GM12878 (cell line): ENCODE measurements around the gene PLPP6. TPM values are rescaled to one million over a fixed set of nuclear protein-coding genes. Genes with fewer than 3 reads are reported as not detected.

ENCODE experiments used
- ATAC-seq: fragments of 200-7000 bp; cut with Tn5 transposase; 3 replicates; pipeline ENCODE4 v1.9.1; 2020; ENCODE audit warnings: mild to moderate bottlenecking, moderate library complexity
- BruUV-seq: library from RNA; stranded (reverse); fragments of 400-500 nt; replicated peaks from 2 replicates; lab custom pipeline; 2021; lab: Mats Ljungman, UMichigan
- CTCF ChIA-PET: fragments of 300-600 bp; sonication (Branson Sonifier 250); formaldehyde crosslinking; extraction: SDS; loops from one replicate; lab custom pipeline; 2021; ENCODE audit warnings: inconsistent platforms; lab: Yijun Ruan, JAX
- POLR2A ChIA-PET: fragments of 350-600 bp; formaldehyde crosslinking; extraction: SDS; loops from one replicate; lab custom pipeline; 2021; ENCODE audit warnings: inconsistent platforms; lab: Charles Lee
- RAD21 ChIA-PET: fragments of 300-600 bp; sonication (Branson Sonifier 250); formaldehyde crosslinking; loops from one replicate; lab custom pipeline; 2023; ENCODE audit warnings: antibody characterized with exemption; ENCODE audit not compliant: unreplicated experiment; lab: Charles Lee
- SMC1A ChIA-PET: fragments of 300-600 bp; sonication (Branson Sonifier 250); formaldehyde crosslinking; loops from one replicate; lab custom pipeline; 2023; ENCODE audit not compliant: unreplicated experiment, uncharacterized antibody; lab: Charles Lee
- DNase-seq: peaks from one replicate; pipeline ENCODE4 v3.0.0-alpha.2; 2011; ENCODE audit warnings: low read depth, low spot score
- FAIRE-seq: peaks from 3 replicates; lab custom pipeline; 2011; peaks lifted over from hg19 to GRCh38; lab: Jason Lieb, UNC
- H2AFZ ChIP-seq: 2 replicates; pipeline ENCODE4 v1.6.0; 2011; ENCODE audit warnings: low read depth, low read length, control low read depth; ENCODE audit not compliant: control insufficient read depth
- H3K27ac ChIP-seq: 2 replicates; pipeline ENCODE4 v1.5.1; 2011; ENCODE audit warnings: control low read depth; ENCODE audit not compliant: control insufficient read depth, insufficient read depth
- H3K27me3 ChIP-seq, 2 experiments: replicated peaks in 1 of 2; 2 replicates each; pipeline versions ENCODE4 v1.6.0 to v1.6.1; 2011; ENCODE audit warnings: low read length in 1 of 2; ENCODE audit not compliant: control insufficient read depth in 2 of 2, insufficient read depth in 2 of 2
- H3K36me3 ChIP-seq, 2 experiments: 2 replicates each; pipeline ENCODE4 v1.5.1; 2011; ENCODE audit warnings: low read length in 1 of 2; ENCODE audit not compliant: control insufficient read depth in 2 of 2, insufficient read depth in 2 of 2
- H3K4me1 ChIP-seq: 2 replicates; pipeline ENCODE4 v1.6.1; 2011; ENCODE audit warnings: mild to moderate bottlenecking, low read length, moderate library complexity, mixed read lengths; ENCODE audit not compliant: control insufficient read depth, insufficient read depth
- H3K4me2 ChIP-seq: 2 replicates; pipeline ENCODE4 v1.6.0; 2011; ENCODE audit warnings: control low read depth; ENCODE audit not compliant: control insufficient read depth, insufficient read depth
- H3K4me3 ChIP-seq: fragments of 200-600 bp; sonication (generic); 2 replicates; pipeline ENCODE4 v1.5.1; 2016
- H3K79me2 ChIP-seq: 2 replicates; pipeline ENCODE4 v1.6.0; 2011; ENCODE audit warnings: low read length; ENCODE audit not compliant: control insufficient read depth, insufficient read depth
- H3K9ac ChIP-seq: 2 replicates; pipeline ENCODE4 v1.8.0; 2011; ENCODE audit warnings: low read length, control low read depth, mixed read lengths; ENCODE audit not compliant: control insufficient read depth, insufficient read depth
- H3K9me3 ChIP-seq: replicated peaks from 3 replicates; pipeline ENCODE4 v1.5.1; 2011; ENCODE audit warnings: mild to moderate bottlenecking, low read length; ENCODE audit not compliant: control insufficient read depth, insufficient read depth
- H4K20me1 ChIP-seq: 2 replicates; pipeline ENCODE4 v1.6.0; 2011; ENCODE audit not compliant: control insufficient read depth, insufficient read depth
- ATF7 ChIP-seq: fragments of 450-650 bp; IDR thresholded peaks from 2 replicates; pipeline ENCODE4 v1.6.1; 2016; ENCODE audit warnings: low read depth, mild to moderate bottlenecking
- CREB1 ChIP-seq: IDR thresholded peaks from 2 replicates; pipeline ENCODE4 v1.6.1; 2012; ENCODE audit warnings: low read depth, mild to moderate bottlenecking, inconsistent platforms
- CREM ChIP-seq: IDR thresholded peaks from 2 replicates; pipeline ENCODE4 v1.6.1; 2014; ENCODE audit warnings: antibody characterized with exemption, low read depth
- EGR1 ChIP-seq, 2 experiments: IDR thresholded peaks; 1 replicate in 1 of 2; 2 replicates in 1 of 2; pipeline ENCODE4 v1.6.1; 2011 to 2012; ENCODE audit warnings: low read depth in 2 of 2, low read length in 2 of 2, borderline replicate concordance in 1 of 2, mild to moderate bottlenecking in 1 of 2, moderate library complexity in 1 of 2
- IKZF1 ChIP-seq: fragments of 450-650 bp; conservative IDR thresholded peaks from 2 replicates; pipeline ENCODE4 v1.6.1; 2017; ENCODE audit warnings: antibody characterized with exemption, mild to moderate bottlenecking
- JUNB ChIP-seq: IDR thresholded peaks from 2 replicates; pipeline ENCODE4 v1.6.1; 2016; ENCODE audit warnings: antibody characterized with exemption, mild to moderate bottlenecking
- LARP7 ChIP-seq: fragments of 450-650 bp; IDR thresholded peaks from 2 replicates; pipeline ENCODE4 v1.6.1; 2017; ENCODE audit warnings: mild to moderate bottlenecking
- NR2F1 ChIP-seq: fragments of 450-650 bp; conservative IDR thresholded peaks from 2 replicates; pipeline ENCODE4 v1.6.1; 2017; ENCODE audit warnings: mild to moderate bottlenecking
- POLR2AphosphoS5 ChIP-seq: IDR thresholded peaks from 2 replicates; pipeline ENCODE4 v1.6.1; 2011; ENCODE audit warnings: mild to moderate bottlenecking, low read length, inconsistent platforms
- SMAD1 ChIP-seq: fragments of 450-650 bp; IDR thresholded peaks from 2 replicates; pipeline ENCODE4 v1.6.1; 2018; ENCODE audit warnings: mild to moderate bottlenecking, low read depth; ENCODE audit not compliant: partially characterized antibody
- SMAD5 ChIP-seq: IDR thresholded peaks from 2 replicates; pipeline ENCODE4 v1.6.1; 2016; ENCODE audit warnings: antibody characterized with exemption, low read depth
- SRF ChIP-seq, 2 experiments: IDR thresholded peaks; 2 replicates each; pipeline ENCODE4 v1.6.1; 2011; ENCODE audit warnings: low read depth in 2 of 2, low read length in 2 of 2, mild to moderate bottlenecking in 1 of 2, moderate library complexity in 1 of 2
- ZBED1 ChIP-seq: IDR thresholded peaks from 2 replicates; pipeline ENCODE4 v1.6.1; 2016; ENCODE audit warnings: borderline replicate concordance
- ZNF622 ChIP-seq: fragments of 450-650 bp; IDR thresholded peaks from 2 replicates; pipeline ENCODE4 v1.6.1; 2017; ENCODE audit warnings: mild to moderate bottlenecking, inconsistent platforms
- WGBS: methylation state at CpG from one replicate; pipeline ENCODE4 v1.1.6; 2016; ENCODE audit warnings: low lambda C conversion rate; ENCODE audit not compliant: insufficient replicate concordance, insufficient coverage; ENCODE audit errors: missing lambda C conversion rate; 5-methylcytosine and 5-hydroxymethylcytosine counted together
- in situ Hi-C: fragments of 300-500 bp; cut with MboI; formaldehyde crosslinking; loops from 9 replicates; pipeline ENCODE4 v1.14.3; 2018; ENCODE audit warnings: mixed read lengths
- intact Hi-C: fragments of 100-400 bp; cut with micrococcal nuclease; formaldehyde crosslinking; loops from one replicate; pipeline ENCODE4 v1.14.2; 2022; ENCODE audit not compliant: unreplicated experiment
- polyA plus RNA-seq, 11 experiments: library from polyadenylated mRNA; depleted of rRNA in 4 of 11; unstranded in 6 of 11; stranded (reverse) in 5 of 11; fragments of >200 nt; fragmentation: Nextera tagmentation in 4 of 11; fragmentation: Illumina TruSeq in 1 of 11; extraction: Ambion mirVana in 4 of 11; extraction: Trizol in 1 of 11; gene quantifications; 1 replicate in 1 of 11; 2 replicates in 10 of 11; pipeline versions ENCODE4 v1.2.1 to v1.2.3, GENCODE V29; 2011 to 2016; ENCODE audit warnings: inconsistent platforms in 2 of 11, missing spikeins in 2 of 11, low read depth in 1 of 11
- total RNA-seq, 4 experiments: library from RNA; depleted of rRNA in 3 of 4; stranded (reverse); fragments of >200 nt in 3 of 4; fragmentation: Illumina TruSeq in 1 of 4; extraction: Trizol in 1 of 4; gene quantifications; 2 replicates each; pipeline versions ENCODE4 v1.2.1 to v1.2.3, GENCODE V29; 2013 to 2021
- TF ChIP-seq, protein P1 (sequence below): fragments of 450-650 bp; formaldehyde crosslinking; IDR thresholded peaks from 2 replicates; pipeline ENCODE4 v1.5.0; 2022; ENCODE audit warnings: mild to moderate bottlenecking, missing genetic modification characterization

Gene PLPP6
- total and polyA plus RNA-seq, 10 of the 15 experiments (the other 5 are each of a cell fraction or from before 2014, with no cell fraction given): 1.6 to 11.3 (median 6.9) TPM

DNA sequence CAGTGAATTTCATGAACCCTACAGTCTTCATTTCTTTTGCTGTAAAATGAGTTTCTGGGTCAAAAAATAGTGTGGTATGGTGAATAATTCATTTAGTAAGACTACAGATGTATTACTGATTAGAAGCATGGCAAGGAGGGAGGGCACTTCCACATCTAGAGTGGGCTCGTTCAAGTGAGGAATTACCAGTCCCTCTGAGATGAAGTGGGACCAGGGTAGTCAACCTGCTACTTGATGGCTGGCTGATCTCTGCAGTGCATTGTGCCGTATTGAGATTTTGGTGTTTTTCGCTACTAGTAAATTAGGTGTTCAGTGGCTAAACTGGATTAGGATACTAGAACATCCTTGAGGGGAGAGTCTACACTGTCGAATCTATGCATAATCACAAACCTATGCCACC is 28.1 kb downstream of the PLPP6 start (continued):
- TF ChIP-seq, protein P1, sequence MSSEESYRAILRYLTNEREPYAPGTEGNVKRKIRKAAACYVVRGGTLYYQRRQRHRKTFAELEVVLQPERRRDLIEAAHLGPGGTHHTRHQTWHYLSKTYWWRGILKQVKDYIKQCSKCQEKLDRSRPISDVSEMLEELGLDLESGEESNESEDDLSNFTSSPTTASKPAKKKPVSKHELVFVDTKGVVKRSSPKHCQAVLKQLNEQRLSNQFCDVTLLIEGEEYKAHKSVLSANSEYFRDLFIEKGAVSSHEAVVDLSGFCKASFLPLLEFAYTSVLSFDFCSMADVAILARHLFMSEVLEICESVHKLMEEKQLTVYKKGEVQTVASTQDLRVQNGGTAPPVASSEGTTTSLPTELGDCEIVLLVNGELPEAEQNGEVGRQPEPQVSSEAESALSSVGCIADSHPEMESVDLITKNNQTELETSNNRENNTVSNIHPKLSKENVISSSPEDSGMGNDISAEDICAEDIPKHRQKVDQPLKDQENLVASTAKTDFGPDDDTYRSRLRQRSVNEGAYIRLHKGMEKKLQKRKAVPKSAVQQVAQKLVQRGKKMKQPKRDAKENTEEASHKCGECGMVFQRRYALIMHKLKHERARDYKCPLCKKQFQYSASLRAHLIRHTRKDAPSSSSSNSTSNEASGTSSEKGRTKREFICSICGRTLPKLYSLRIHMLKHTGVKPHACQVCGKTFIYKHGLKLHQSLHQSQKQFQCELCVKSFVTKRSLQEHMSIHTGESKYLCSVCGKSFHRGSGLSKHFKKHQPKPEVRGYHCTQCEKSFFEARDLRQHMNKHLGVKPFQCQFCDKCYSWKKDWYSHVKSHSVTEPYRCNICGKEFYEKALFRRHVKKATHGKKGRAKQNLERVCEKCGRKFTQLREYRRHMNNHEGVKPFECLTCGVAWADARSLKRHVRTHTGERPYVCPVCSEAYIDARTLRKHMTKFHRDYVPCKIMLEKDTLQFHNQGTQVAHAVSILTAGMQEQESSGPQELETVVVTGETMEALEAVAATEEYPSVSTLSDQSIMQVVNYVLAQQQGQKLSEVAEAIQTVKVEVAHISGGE: no peak
- TF ChIP-seq SMAD5 (no peak), EGR1 (IDR thresholded peaks at IDR 0.05; ENCODE audit: borderline replicate concordance in 1 of 2, low read depth in 2 of 2, low read length in 2 of 2) (no peak), ATF7 (no peak), POLR2AphosphoS5 (no peak), NR2F1 (no peak), ZBED1 (no peak), IKZF1 (no peak)
- TF ChIP-seq, all 136 proteins: peak for 2

DNA sequence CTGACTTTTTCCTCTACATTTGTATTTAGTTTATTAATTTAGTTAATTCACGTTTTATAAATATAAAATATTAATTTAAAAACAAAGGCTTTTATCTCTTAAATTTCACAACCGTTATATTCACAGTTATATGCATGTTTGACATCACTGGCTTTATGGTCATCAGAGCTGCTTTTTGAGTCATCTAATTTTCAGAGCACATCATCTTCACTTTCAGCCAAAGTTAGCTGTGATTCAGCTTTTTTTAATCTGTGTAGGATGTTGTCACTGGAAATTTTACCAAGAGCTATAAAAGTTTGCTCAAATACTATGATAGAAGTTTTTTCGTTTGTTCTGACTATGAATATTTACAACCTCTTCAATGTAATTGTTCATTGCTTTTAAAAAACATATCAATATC is 29.7 kb downstream of the PLPP6 start:
- peaks cover 12% of the 10 kb centered on the region for H3K4me1 ChIP-seq
- no TSS peak for BruUV-seq
- RAD21 ChIA-PET: interaction anchor here (0.7 to 0.8 kb wide), 2 partner anchors 10 to 43 kb away, joined by 3 read pairs; no protein-coding TSS in a partner anchor
- DNase-seq: no peak
- intact Hi-C loops (no loop called here), in situ Hi-C loops (no loop called here)
- H3K9ac ChIP-seq: no peak overlapping the region
- FAIRE-seq: no peak
- POLR2A ChIA-PET: interaction anchor here (0.7 to 0.9 kb wide), 2 partner anchors 932 to 1145 kb away, joined by 3 read pairs; no protein-coding TSS in a partner anchor
- no peak overlapping the region for H3K27ac ChIP-seq
- TF ChIP-seq LARP7: no peak
- peak; percentile 60; the same call in 1 of the 2 replicates for TF ChIP-seq CREB1
- TF ChIP-seq SRF (IDR thresholded peaks at IDR 0.05; ENCODE audit: low read depth in 2 of 2, low read length in 2 of 2): no peak
- TF ChIP-seq ZNF622: no peak
- TF ChIP-seq JUNB: 0 out of 2 replicates have a peak, but pooled peaks have one; percentile 9
- TF ChIP-seq SMAD1: no peak
- TF ChIP-seq CREM: peak; percentile 28; the same call in 1 of the 2 replicates
- no peaks in the 10 kb centered on the region for H3K27me3 ChIP-seq
- no peak overlapping the region for H2AFZ ChIP-seq
- CTCF ChIA-PET: interaction anchor here (1.1 to 1.2 kb wide), 2 partner anchors 25 to 28 kb away, joined by 3 to 4 read pairs; no protein-coding TSS in a partner anchor
- SMC1A ChIA-PET: interaction anchor here (0.5 to 1.0 kb wide), 4 partner anchors 30 to 1614 kb away, joined by 3 to 4 read pairs (median 4); partner anchors contain the start of gene PLPP6
- ATAC-seq: no peak
- 58% methylated on average over 3 of the region's 3 CpGs for WGBS
- H3K4me3 ChIP-seq: no peak overlapping the region
- H4K20me1 ChIP-seq: no peaks in the 10 kb centered on the region
- H3K4me2 ChIP-seq: no peak overlapping the region
- no peaks in the 10 kb centered on the region for H3K9me3 ChIP-seq
- peaks cover 0 to 11% of the 10 kb centered on the region in 2 experiments; a peak in 2 of 4 replicates for H3K36me3 ChIP-seq
- H3K79me2 ChIP-seq: no peaks in the 10 kb centered on the region; the same call in none of the 2 replicates
